Measurements from ENCODE around the gene CEACAM1. TPM values are rescaled to one million over a fixed set of nuclear protein-coding genes. Genes with fewer than 3 reads are reported as not detected.

The CEACAM1 gene
- total and polyA plus RNA-seq, 2 of the 13 experiments (the other 11 are each of a cell fraction or from before 2014, with no cell fraction given): 13.5 to 332 TPM

GRCh38 chr19:42529248-42529764, 1.0 kb upstream of the CEACAM1 start (continued):
- no peak for TF ChIP-seq ZFP90 (CRISPR knock-in tag; IDR thresholded peaks at IDR 0.05; ENCODE audit: borderline replicate concordance)
- no peak for TF ChIP-seq HES4 (CRISPR knock-in tag; IDR thresholded peaks at IDR 0.05; ENCODE audit: borderline replicate concordance)
- no peak for TF ChIP-seq BATF2 (CRISPR knock-in tag; IDR thresholded peaks at IDR 0.05)
- no peak for TF ChIP-seq ZFYVE20 (CRISPR knock-in tag; IDR thresholded peaks at IDR 0.05; ENCODE audit: borderline replicate concordance, low read depth)
- TF ChIP-seq ZNF350 (CRISPR knock-in tag; IDR thresholded peaks at IDR 0.05; ENCODE audit: borderline replicate concordance, low read depth): 0 out of 2 replicates have a peak, but pooled peaks have one; percentile 7
- peak; percentile 51 for TF ChIP-seq SALL2 (CRISPR knock-in tag; IDR thresholded peaks at IDR 0.05)
- TF ChIP-seq ZNF644 (CRISPR knock-in tag; IDR thresholded peaks at IDR 0.05; ENCODE audit: low read depth): no peak
- no peak for TF ChIP-seq ZNF570 (CRISPR knock-in tag; IDR thresholded peaks at IDR 0.05; ENCODE audit: borderline replicate concordance)
- no peak for TF ChIP-seq AFF4 (CRISPR knock-in tag; IDR thresholded peaks at IDR 0.05)
- TF ChIP-seq ZNF564 (CRISPR knock-in tag; IDR thresholded peaks at IDR 0.05): no peak
- no peak for TF ChIP-seq ZNF432 (CRISPR knock-in tag; IDR thresholded peaks at IDR 0.05; ENCODE audit: borderline replicate concordance)
- no peak for TF ChIP-seq ZNF143 (CRISPR knock-in tag; IDR thresholded peaks at IDR 0.05)
- TF ChIP-seq HNF4G (IDR thresholded peaks at IDR 0.05; ENCODE audit: borderline replicate concordance, low read depth, low read length): no peak
- TF ChIP-seq HNF4G (CRISPR knock-in tag; IDR thresholded peaks at IDR 0.05; ENCODE audit: borderline replicate concordance, low read depth): no peak
- TF ChIP-seq RFX1 (IDR thresholded peaks at IDR 0.05): no peak
- TF ChIP-seq ZNF160 (CRISPR knock-in tag; IDR thresholded peaks at IDR 0.05): no peak
- no peak for TF ChIP-seq ZNF589 (CRISPR knock-in tag; conservative IDR thresholded peaks at IDR 0.05)
- TF ChIP-seq ZUFSP (CRISPR knock-in tag; IDR thresholded peaks at IDR 0.05; ENCODE audit: borderline replicate concordance): no peak
- no peak for TF ChIP-seq TEF (CRISPR knock-in tag; IDR thresholded peaks at IDR 0.05)
- no peak for TF ChIP-seq ZC3H4 (CRISPR knock-in tag; IDR thresholded peaks at IDR 0.05; ENCODE audit: borderline replicate concordance)
- no peak for TF ChIP-seq ZNF790 (CRISPR knock-in tag; IDR thresholded peaks at IDR 0.05; ENCODE audit: borderline replicate concordance)
- no peak for TF ChIP-seq ZNF816 (CRISPR knock-in tag; IDR thresholded peaks at IDR 0.05; ENCODE audit: borderline replicate concordance)
- TF ChIP-seq SRSF1 (optimal IDR thresholded peaks at IDR 0.05; ENCODE audit: low read depth, low read length): peak; percentile 35
- TF ChIP-seq LBX2 (CRISPR knock-in tag; IDR thresholded peaks at IDR 0.05; ENCODE audit: borderline replicate concordance): no peak

Measured in HepG2 (cell line).